ENCODE data around the gene EEPD1.

EEPD1 gene

DNA sequence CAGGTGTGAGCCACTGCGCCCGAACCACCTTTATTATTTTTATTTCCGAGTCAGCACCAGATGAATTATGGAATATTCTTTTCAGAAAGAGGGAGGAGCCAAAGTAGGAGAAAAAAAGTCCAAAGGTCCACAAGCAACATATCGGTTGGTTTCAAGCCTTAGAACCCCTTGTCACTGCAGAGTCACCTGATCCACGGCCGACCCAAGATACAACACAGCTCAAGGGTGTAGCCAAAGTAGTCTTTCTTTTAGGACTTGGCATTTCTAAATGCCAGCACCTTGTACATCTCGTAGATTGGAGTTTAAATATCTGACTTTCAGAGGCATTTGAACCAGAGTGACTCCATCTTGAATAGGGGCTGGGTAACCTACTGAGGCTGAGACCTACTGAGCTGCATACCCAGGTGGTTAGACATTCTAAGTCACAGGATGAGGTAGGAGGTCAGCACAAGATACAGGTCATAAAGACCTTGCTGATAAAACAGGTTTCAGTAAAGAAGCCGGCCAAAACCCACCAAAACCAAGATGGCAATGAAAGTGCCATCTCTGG lies 122.8 kb downstream of the EEPD1 start:
- no peaks in the 10 kb centered on the region for H3K36me3 ChIP-seq (ENCODE audit: control insufficient read depth in 2 of 2, insufficient read depth in 1 of 2, low read length in 2 of 2)
- H3K4me3 ChIP-seq (ENCODE audit: low read depth, low read length) = no peak overlapping the region
- ChIA-PET POLR2A (no interaction called here), CTCF (interaction anchor here (0.9 kb wide), 1 partner anchor 15 kb away, joined by 3 read pairs; no protein-coding TSS in a partner anchor)
- H3K9me3 ChIP-seq (ENCODE audit: control insufficient read depth, insufficient read depth, low read depth, low read length) = no peaks in the 10 kb centered on the region
- peaks cover 16% of the 10 kb centered on the region for H3K4me1 ChIP-seq (ENCODE audit: control insufficient read depth, insufficient read depth, low read length)
- no peak overlapping the region for H3K27ac ChIP-seq (ENCODE audit: extremely low read depth, low read depth, low read length)
- TF ChIP-seq, protein P1, sequence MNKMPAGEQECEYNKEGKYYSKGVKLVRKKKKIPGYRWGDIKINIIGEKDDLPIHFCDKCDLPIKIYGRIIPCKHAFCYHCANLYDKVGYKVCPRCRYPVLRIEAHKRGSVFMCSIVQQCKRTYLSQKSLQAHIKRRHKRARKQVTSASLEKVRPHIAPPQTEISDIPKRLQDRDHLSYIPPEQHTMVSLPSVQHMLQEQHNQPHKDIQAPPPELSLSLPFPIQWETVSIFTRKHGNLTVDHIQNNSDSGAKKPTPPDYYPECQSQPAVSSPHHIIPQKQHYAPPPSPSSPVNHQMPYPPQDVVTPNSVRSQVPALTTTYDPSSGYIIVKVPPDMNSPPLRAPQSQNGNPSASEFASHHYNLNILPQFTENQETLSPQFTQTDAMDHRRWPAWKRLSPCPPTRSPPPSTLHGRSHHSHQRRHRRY (tag by site-specific recombination; IDR thresholded peaks at IDR 0.05) = no peak
- TF ChIP-seq WT1 (tag by site-specific recombination; IDR thresholded peaks at IDR 0.05) = no peak
- TF ChIP-seq ZNF114 (tag by site-specific recombination; IDR thresholded peaks at IDR 0.05) = no peak
- no peak for TF ChIP-seq SP3 (tag by site-specific recombination; IDR thresholded peaks at IDR 0.05)
- TF ChIP-seq ZNF585B (tag by site-specific recombination; IDR thresholded peaks at IDR 0.05) = no peak
- no peak for TF ChIP-seq ZNF704 (tag by site-specific recombination; IDR thresholded peaks at IDR 0.05)
- TF ChIP-seq SCRT2 (tag by site-specific recombination; IDR thresholded peaks at IDR 0.05) = no peak
- no peak for TF ChIP-seq ZNF501 (tag by site-specific recombination; IDR thresholded peaks at IDR 0.05)
- TF ChIP-seq SP2 (tag by site-specific recombination; IDR thresholded peaks at IDR 0.05) = no peak

- no peaks in the 10 kb centered on the region for H3K36me3 ChIP-seq (ENCODE audit: control insufficient read depth in 2 of 2, insufficient read depth in 1 of 2, low read length in 2 of 2)
- ChIA-PET CTCF (interaction anchor here (0.9 to 1.3 kb wide), 2 partner anchors 14 to 149 kb away, joined by 3 read pairs; no protein-coding TSS in a partner anchor), POLR2A (no interaction called here)
- no peak overlapping the region for H3K4me3 ChIP-seq (ENCODE audit: low read depth, low read length)
- no peak overlapping the region for H3K27ac ChIP-seq (ENCODE audit: extremely low read depth, low read depth, low read length)
- peaks cover 22% of the 10 kb centered on the region for H3K4me1 ChIP-seq (ENCODE audit: control insufficient read depth, insufficient read depth, low read length)
- no peaks in the 10 kb centered on the region for H3K9me3 ChIP-seq (ENCODE audit: control insufficient read depth, insufficient read depth, low read depth, low read length)
- no peak for TF ChIP-seq ZBTB1 (tag by site-specific recombination; IDR thresholded peaks at IDR 0.05)
- TF ChIP-seq, protein P2, sequence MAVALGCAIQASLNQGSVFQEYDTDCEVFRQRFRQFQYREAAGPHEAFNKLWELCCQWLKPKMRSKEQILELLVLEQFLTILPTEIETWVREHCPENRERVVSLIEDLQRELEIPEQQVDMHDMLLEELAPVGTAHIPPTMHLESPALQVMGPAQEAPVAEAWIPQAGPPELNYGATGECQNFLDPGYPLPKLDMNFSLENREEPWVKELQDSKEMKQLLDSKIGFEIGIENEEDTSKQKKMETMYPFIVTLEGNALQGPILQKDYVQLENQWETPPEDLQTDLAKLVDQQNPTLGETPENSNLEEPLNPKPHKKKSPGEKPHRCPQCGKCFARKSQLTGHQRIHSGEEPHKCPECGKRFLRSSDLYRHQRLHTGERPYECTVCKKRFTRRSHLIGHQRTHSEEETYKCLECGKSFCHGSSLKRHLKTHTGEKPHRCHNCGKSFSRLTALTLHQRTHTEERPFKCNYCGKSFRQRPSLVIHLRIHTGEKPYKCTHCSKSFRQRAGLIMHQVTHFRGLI (tag by site-specific recombination; IDR thresholded peaks at IDR 0.05) = 0 out of 2 replicates have a peak, but pooled peaks have one; percentile 26
These were observed 123.6 kb downstream of the EEPD1 start for GRCh38 chr7:36276428-36277248.

DNA sequence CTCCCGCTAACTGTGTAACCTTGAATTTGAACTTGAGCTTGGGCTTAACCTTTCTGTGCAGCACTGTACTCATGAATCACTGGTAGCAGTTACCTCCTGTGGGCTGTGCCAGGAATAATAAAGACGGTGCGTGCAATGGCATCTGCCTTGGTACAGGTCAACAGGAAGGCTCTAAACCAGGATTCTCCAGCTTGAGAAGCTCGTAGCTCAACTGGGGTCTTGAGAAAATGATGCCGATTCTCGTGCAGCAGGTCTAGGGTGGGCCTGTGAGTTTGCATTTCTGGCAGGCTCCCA lies 124.1 kb downstream of the EEPD1 start:
- ChIA-PET CTCF (interaction anchor here (1.3 kb wide), 1 partner anchor 150 kb away, joined by 3 read pairs; no protein-coding TSS in a partner anchor), POLR2A (no interaction called here)
- peaks cover 28% of the 10 kb centered on the region for H3K4me1 ChIP-seq (ENCODE audit: control insufficient read depth, insufficient read depth, low read length)
- no peak overlapping the region for H3K27ac ChIP-seq (ENCODE audit: extremely low read depth, low read depth, low read length)
- no peaks in the 10 kb centered on the region for H3K9me3 ChIP-seq (ENCODE audit: control insufficient read depth, insufficient read depth, low read depth, low read length)
- H3K4me3 ChIP-seq (ENCODE audit: low read depth, low read length) = no peak overlapping the region
- TF ChIP-seq ZNF530 (tag by site-specific recombination; IDR thresholded peaks at IDR 0.05; ENCODE audit: low read depth) (no peak), ZNF211 (tag by site-specific recombination; IDR thresholded peaks at IDR 0.05; ENCODE audit: low read depth) (no peak), ZBTB1 (tag by site-specific recombination; IDR thresholded peaks at IDR 0.05) (no peak), ZNF558 (tag by site-specific recombination; IDR thresholded peaks at IDR 0.05) (no peak), ZNF707 (tag by site-specific recombination; IDR thresholded peaks at IDR 0.05) (no peak), TRIM28 (IDR thresholded peaks at IDR 0.05; ENCODE audit: borderline replicate concordance, low read length) (no peak), ZBTB26 (tag by site-specific recombination; optimal IDR thresholded peaks at IDR 0.05) (no peak), ZNF670 (tag by site-specific recombination; IDR thresholded peaks at IDR 0.05; ENCODE audit: low read depth) (no peak), ZBTB49 (tag by site-specific recombination; IDR thresholded peaks at IDR 0.05; ENCODE audit: low read depth) (no peak), KLF16 (tag by site-specific recombination; IDR thresholded peaks at IDR 0.05) (no peak)
- no peaks in the 10 kb centered on the region for H3K36me3 ChIP-seq (ENCODE audit: control insufficient read depth in 2 of 2, insufficient read depth in 1 of 2, low read length in 2 of 2)
